Measurements from ENCODE around the gene SRRT. TPM values are rescaled to one million over a fixed set of nuclear protein-coding genes. Genes with fewer than 3 reads are reported as not detected.

Gene SRRT
- total and polyA plus RNA-seq, 2 of the 4 experiments (the other 2 are of a cell fraction), result 41.4 to 93.5 TPM

GRCh38 chr7:100921039-100921438 is 46.1 kb downstream of the SRRT start:
- H4K91ac ChIP-seq (ENCODE audit: insufficient read depth, low read depth, low read length), result no peak overlapping the region
- no peak overlapping the region for H2BK20ac ChIP-seq (ENCODE audit: low read depth, low read length)
- H3K18ac ChIP-seq (ENCODE audit: low read depth, low read length), result no peak overlapping the region
- ATAC-seq (ENCODE audit: low read depth) (no peak), DNase-seq (no peak)
- no peak overlapping the region for H2BK15ac ChIP-seq (ENCODE audit: low read depth, low read length)
- H2BK5ac ChIP-seq (ENCODE audit: low read depth, low read length, poor library complexity, severe bottlenecking), result no peak overlapping the region
- H3K4me2 ChIP-seq (ENCODE audit: low read depth, low read length), result no peak overlapping the region
- intact Hi-C loops (cut with micrococcal nuclease), result no loop called here
- no peak overlapping the region for H2AK9ac ChIP-seq (replicated peaks; ENCODE audit: low read depth, low read length, poor library complexity)
- no peak overlapping the region for H3K4ac ChIP-seq (ENCODE audit: low read depth, low read length)
- H3K4me1 ChIP-seq (ENCODE audit: control insufficient read depth, insufficient read depth, low read length), result no peaks in the 10 kb centered on the region
- H3K27me3 ChIP-seq (ENCODE audit: control insufficient read depth, insufficient read depth, low read length), result peaks cover 7% of the 10 kb centered on the region
- no peak overlapping the region for H3K27ac ChIP-seq (ENCODE audit: insufficient read depth, low read length)
- CTCF ChIA-PET, result no interaction called here
- no peak overlapping the region for H2BK120ac ChIP-seq (ENCODE audit: low read depth, low read length)
- H4K5ac ChIP-seq (ENCODE audit: low read depth, low read length), result no peak overlapping the region
- H4K8ac ChIP-seq (ENCODE audit: low read depth in 2 of 2, low read length in 2 of 2), result no peak overlapping the region
- dilution Hi-C loops (cut with HindIII; ENCODE audit: low sequenced_read_pairs, unreplicated experiment), result no loop called here
- TF ChIP-seq MAZ (IDR thresholded peaks at IDR 0.05; ENCODE audit: borderline replicate concordance, low read depth, low read length) (no peak), CTCF (conservative IDR thresholded peaks at IDR 0.05; ENCODE audit: low read depth, low read length) (no peak), CHD1 (IDR thresholded peaks at IDR 0.05; ENCODE audit: low read depth, low read length) (no peak), POLR2A (IDR thresholded peaks at IDR 0.05; ENCODE audit: low read depth, low read length) (no peak), RFX5 (IDR thresholded peaks at IDR 0.05; ENCODE audit: low read depth, low read length) (no peak), MAFK (IDR thresholded peaks at IDR 0.05; ENCODE audit: low read depth, low read length) (no peak), USF2 (IDR thresholded peaks at IDR 0.05; ENCODE audit: low read depth, low read length) (no peak), BHLHE40 (IDR thresholded peaks at IDR 0.05; ENCODE audit: low read depth, low read length) (no peak), NFE2L2 (IDR thresholded peaks at IDR 0.05; ENCODE audit: low read depth, low read length) (no peak)
- H3K14ac ChIP-seq (replicated peaks; ENCODE audit: low read depth, low read length), result no peak overlapping the region
- no peaks in the 10 kb centered on the region for H4K20me1 ChIP-seq (ENCODE audit: insufficient read depth, low read length)
- H3K9me3 ChIP-seq (ENCODE audit: control insufficient read depth, insufficient read depth, low read length), result no peaks in the 10 kb centered on the region
- POLR2A ChIA-PET (ENCODE audit: unreplicated experiment), result no interaction called here
- no peaks in the 10 kb centered on the region for H3K36me3 ChIP-seq (ENCODE audit: control insufficient read depth, insufficient read depth, low read length)
- H3K79me1 ChIP-seq (ENCODE audit: low read depth in 1 of 2, low read length in 2 of 2), result no peaks in the 10 kb centered on the region
- no peak overlapping the region for H3K9ac ChIP-seq (ENCODE audit: low read depth, low read length)
- no peak overlapping the region for H3K23ac ChIP-seq (ENCODE audit: low read depth, low read length)
- in situ Hi-C loops (cut with MboI; ENCODE audit: low sequenced_read_pairs), result no loop called here
- BruUV-seq (replicated peaks), result no TSS peak
- no peak overlapping the region for H2AFZ ChIP-seq (replicated peaks; ENCODE audit: low read length, poor library complexity)
- no peak overlapping the region for H2AK5ac ChIP-seq (ENCODE audit: low read depth, low read length)
- H3K9me1 ChIP-seq (ENCODE audit: insufficient read depth, low read length), result no peaks in the 10 kb centered on the region
- H3K4me3 ChIP-seq (ENCODE audit: insufficient read depth, low read depth, low read length), result no peak overlapping the region
- no peak overlapping the region for H3K56ac ChIP-seq (ENCODE audit: extremely low read depth, insufficient read depth, low read length)
